PC-9 (cell line): Measurements from ENCODE around the gene GLT8D1. TPM values are rescaled to one million over a fixed set of nuclear protein-coding genes. Genes with fewer than 3 reads are reported as not detected.

Experiments used
- BruUV-seq: library from RNA; stranded (reverse); fragments of 400-500 nt; replicated peaks from 2 replicates; lab custom pipeline; 2021; lab: Mats Ljungman, UMichigan
- CTCF ChIA-PET: fragments of 300-600 bp; sonication (Branson Sonifier 250); formaldehyde crosslinking; loops from one replicate; lab custom pipeline; 2022; ENCODE audit warnings: antibody characterized with exemption; lab: Charles Lee
- POLR2A ChIA-PET: fragments of 300-600 bp; sonication (Branson Sonifier 250); formaldehyde crosslinking; loops from one replicate; lab custom pipeline; 2022; ENCODE audit warnings: antibody characterized with exemption; ENCODE audit not compliant: unreplicated experiment; lab: Charles Lee
- DNase-seq, 2 experiments: peaks; one replicate each; pipeline versions ENCODE4 v3.0.0 to v3.0.0-alpha.2; 2015 to 2022; ENCODE audit warnings: mixed read lengths in 1 of 2
- H2AFZ ChIP-seq: fragments of 200-600 bp; sonication (generic); 2 replicates; pipeline ENCODE4 v1.8.1; 2017; ENCODE audit warnings: antibody characterized with exemption
- H3F3A ChIP-seq: fragments of 200-600 bp; sonication (generic); 2 replicates; pipeline ENCODE4 v1.8.1; 2017; ENCODE audit warnings: antibody characterized with exemption, mild to moderate bottlenecking, low read depth; ENCODE audit not compliant: insufficient read depth
- H3K27ac ChIP-seq: fragments of 200-600 bp; sonication (generic); 2 replicates; pipeline ENCODE4 v1.6.1; 2016; ENCODE audit warnings: mixed run types
- H3K27me3 ChIP-seq: fragments of 200-600 bp; sonication (generic); 2 replicates; pipeline ENCODE4 v1.6.1; 2016; ENCODE audit warnings: low read depth, mixed run types; ENCODE audit not compliant: insufficient read depth
- H3K36me3 ChIP-seq: fragments of 200-600 bp; sonication (generic); 2 replicates; pipeline ENCODE4 v1.6.1; 2016; ENCODE audit warnings: low read depth, mixed run types
- H3K4me1 ChIP-seq: fragments of 200-600 bp; sonication (generic); replicated peaks from 2 replicates; pipeline ENCODE4 v1.6.1; 2016; ENCODE audit warnings: mixed run types; ENCODE audit not compliant: insufficient read depth
- H3K4me2 ChIP-seq: fragments of 200-600 bp; sonication (generic); 2 replicates; pipeline ENCODE4 v1.6.1; 2017; ENCODE audit warnings: mixed run types
- H3K4me3 ChIP-seq: fragments of 200-600 bp; sonication (generic); 2 replicates; pipeline ENCODE4 v1.6.1; 2016; ENCODE audit warnings: mixed run types
- H3K79me2 ChIP-seq: fragments of 200-600 bp; sonication (generic); 2 replicates; pipeline ENCODE4 v1.6.1; 2017; ENCODE audit warnings: low read depth, mixed run types
- H3K9me2 ChIP-seq: fragments of 200-600 bp; sonication (generic); 2 replicates; pipeline ENCODE4 v1.8.1; 2017; ENCODE audit warnings: mild to moderate bottlenecking; ENCODE audit not compliant: insufficient read depth
- H3K9me3 ChIP-seq: fragments of 200-600 bp; sonication (generic); 2 replicates; pipeline ENCODE4 v1.8.1; 2016; ENCODE audit warnings: low read depth; ENCODE audit not compliant: insufficient read depth
- H4K20me1 ChIP-seq: fragments of 200-600 bp; sonication (generic); 2 replicates; pipeline ENCODE4 v1.8.1; 2017; ENCODE audit not compliant: insufficient read depth
- CTCF ChIP-seq: fragments of 200-600 bp; sonication (generic); conservative IDR thresholded peaks from 2 replicates; pipeline ENCODE4 v1.6.1; 2017; ENCODE audit warnings: mixed run types, antibody characterized with exemption, mild to moderate bottlenecking, moderate library complexity
- EZH2 ChIP-seq: fragments of 200-600 bp; sonication (generic); IDR thresholded peaks from 2 replicates; pipeline ENCODE4 v1.8.0; 2017; ENCODE audit warnings: antibody characterized with exemption, low read depth
- intact Hi-C: fragments of 100-400 bp; cut with micrococcal nuclease; formaldehyde crosslinking; loops from one replicate; pipeline ENCODE4 v1.10.0; 2022; ENCODE audit not compliant: unreplicated experiment
- total RNA-seq: library from RNA; stranded (reverse); gene quantifications from 2 replicates; pipeline ENCODE4 v1.2.3, GENCODE V29; 2021

GLT8D1 gene
- total RNA-seq, 1 experiment from 2014 or later, result 48.6 TPM

DNA sequence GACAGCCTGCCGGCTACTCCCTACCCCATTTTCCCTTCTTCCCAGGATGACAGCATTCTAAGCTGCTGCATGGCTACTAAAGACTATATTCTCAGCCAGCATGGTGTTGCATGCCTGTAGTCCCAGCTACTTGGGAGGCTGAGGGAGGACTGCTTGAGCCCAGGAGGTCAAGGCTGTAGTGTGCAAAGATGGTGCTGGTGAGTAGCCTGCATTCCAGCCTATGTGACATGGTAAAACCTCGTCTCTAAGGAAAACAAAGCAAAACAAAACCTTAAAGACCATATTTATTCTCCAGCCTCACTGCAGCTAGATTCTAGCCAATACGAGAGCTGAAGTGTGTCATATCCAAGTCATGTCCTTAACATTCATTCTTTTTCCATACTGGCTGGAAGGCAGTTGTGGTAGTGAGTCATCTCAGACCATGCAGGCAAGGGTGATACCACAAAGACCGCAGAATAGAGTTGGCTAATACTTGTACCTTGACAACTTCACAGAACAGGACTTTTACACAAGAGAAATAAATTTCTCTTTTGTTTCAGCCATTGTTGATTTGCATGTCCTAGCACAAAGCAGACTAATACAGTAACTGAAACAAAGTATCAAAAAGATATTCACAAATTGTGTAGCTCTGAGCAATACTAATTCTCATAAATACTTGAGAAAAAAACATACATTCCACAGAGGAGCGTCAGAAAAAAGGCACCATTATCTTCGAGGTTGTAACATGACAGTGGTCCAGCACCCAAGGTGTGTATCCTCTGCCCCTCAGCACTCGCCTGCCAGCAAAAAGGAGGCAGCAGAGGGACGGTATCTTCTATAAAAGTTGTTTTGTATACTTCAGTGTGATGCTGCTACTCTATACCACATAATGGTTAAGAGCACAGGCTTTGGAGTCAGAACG, 34.7 kb downstream of the GLT8D1 start:
- intact Hi-C loops, result loop anchor here (1.0 to 2.0 kb wide), 2 partner anchors 144 to 221 kb away; no protein-coding TSS in a partner anchor
- ChIA-PET CTCF (interaction anchor here (0.6 to 0.9 kb wide), 3 partner anchors 217 to 259 kb away, joined by 3 to 4 read pairs (median 3); partner anchors contain the start of gene TNNC1), POLR2A (interaction anchor here (0.5 to 1.3 kb wide), 6 partner anchors 15 to 673 kb away, joined by 3 to 17 read pairs (median 6); partner anchors contain the start of genes GNL3, PBRM1 and UQCC5)
- H3K4me2 ChIP-seq, result peak overlapping the region; percentile 67
- H3K27ac ChIP-seq, result peak overlapping the region; percentile 70
- H2AFZ ChIP-seq, result no peak overlapping the region
- peaks cover 7% of the 10 kb centered on the region; the same call in 1 of the 2 replicates for H3K79me2 ChIP-seq
- peak; percentile 77 to 98 for DNase-seq
- H3K4me3 ChIP-seq, result peak overlapping the region; percentile 26; the same call in 1 of the 2 replicates
- TF ChIP-seq EZH2 (no peak), CTCF (no peak)
- peaks cover 15% of the 10 kb centered on the region for H3K36me3 ChIP-seq
- no peaks in the 10 kb centered on the region; the same call in 1 of the 2 replicates for H3K9me2 ChIP-seq
- H3K9me3 ChIP-seq, result no peaks in the 10 kb centered on the region
- peaks cover 23% of the 10 kb centered on the region for H3F3A ChIP-seq
- H3K4me1 ChIP-seq, result peaks cover 31% of the 10 kb centered on the region
- H4K20me1 ChIP-seq, result no peaks in the 10 kb centered on the region
- no TSS peak for BruUV-seq
- no peaks in the 10 kb centered on the region for H3K27me3 ChIP-seq

GRCh38 chr3:52663098-52663497, 42.5 kb downstream of the GLT8D1 start:
- no peak overlapping the region for H3K27ac ChIP-seq
- no peaks in the 10 kb centered on the region for H4K20me1 ChIP-seq
- H3K9me2 ChIP-seq, result no peaks in the 10 kb centered on the region
- no peaks in the 10 kb centered on the region for H3K4me1 ChIP-seq
- intact Hi-C loops, result no loop called here
- no peak overlapping the region for H3K4me3 ChIP-seq
- BruUV-seq, result no TSS peak
- no peak overlapping the region for H3K4me2 ChIP-seq
- no peaks in the 10 kb centered on the region for H3F3A ChIP-seq
- CTCF ChIA-PET, result no interaction called here
- POLR2A ChIA-PET, result no interaction called here
- DNase-seq, result no peak
- no peaks in the 10 kb centered on the region for H3K9me3 ChIP-seq
- peaks cover 8% of the 10 kb centered on the region; the same call in 1 of the 2 replicates for H3K36me3 ChIP-seq
- TF ChIP-seq CTCF (no peak), EZH2 (no peak)
- H3K27me3 ChIP-seq, result no peaks in the 10 kb centered on the region
- H3K79me2 ChIP-seq, result no peaks in the 10 kb centered on the region
- H2AFZ ChIP-seq, result no peak overlapping the region

DNA sequence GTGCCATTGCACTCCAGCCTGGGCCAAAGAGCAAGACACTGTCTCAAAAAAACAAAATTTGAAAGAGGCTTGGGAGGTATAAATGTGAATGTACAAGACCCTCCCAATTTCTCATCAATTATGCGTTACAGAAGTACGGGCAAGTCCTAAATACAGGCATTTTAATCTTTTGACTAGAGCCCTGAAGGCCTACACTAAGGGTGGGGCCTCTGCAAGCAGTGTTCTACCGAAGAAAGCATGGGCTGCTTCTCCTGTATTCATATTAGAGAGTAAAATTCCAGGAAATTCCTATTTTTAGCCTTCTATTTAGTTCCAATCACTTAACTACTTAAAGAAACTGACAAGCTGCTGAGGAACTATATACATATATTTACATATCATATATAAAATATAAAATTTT, 45.5 kb downstream of the GLT8D1 start:
- TF ChIP-seq CTCF (no peak), EZH2 (no peak)
- Histone ChIP-seq H2AFZ (no peak overlapping the region), H3K27me3 (no peaks in the 10 kb centered on the region), H3K27ac (no peak overlapping the region), H3K9me3 (no peaks in the 10 kb centered on the region), H3F3A (no peaks in the 10 kb centered on the region), H3K36me3 (0 out of 2 replicates have a peak, but pooled peaks cover 4% of the 10 kb centered on the region), H3K4me1 (no peaks in the 10 kb centered on the region), H3K4me2 (no peak overlapping the region), H3K79me2 (no peaks in the 10 kb centered on the region), H3K9me2 (no peaks in the 10 kb centered on the region), H3K4me3 (no peak overlapping the region), H4K20me1 (no peaks in the 10 kb centered on the region)
- intact Hi-C loops, result no loop called here
- DNase-seq, result no peak
- CTCF ChIA-PET, result no interaction called here
- POLR2A ChIA-PET, result no interaction called here
- BruUV-seq, result no TSS peak
